Jurkat, Clone E6-1 (cell line): ENCODE results near the gene ABCC5.
"Not testable (repeated sequence)": the region's sequence is repeated elsewhere in the genome, so short reads cannot be mapped to it uniquely, and the experiment has no call there.

Experiments
- DNase-seq: peaks from one replicate; pipeline ENCODE4 v3.0.0-alpha.2; 2011; ENCODE audit warnings: low read depth, low spot score
- H3K4me3 ChIP-seq: 2 replicates; pipeline ENCODE4 v1.5.1; 2011; ENCODE audit warnings: mild to moderate bottlenecking, low read length, control low read depth, moderate library complexity

ABCC5 gene

DNA sequence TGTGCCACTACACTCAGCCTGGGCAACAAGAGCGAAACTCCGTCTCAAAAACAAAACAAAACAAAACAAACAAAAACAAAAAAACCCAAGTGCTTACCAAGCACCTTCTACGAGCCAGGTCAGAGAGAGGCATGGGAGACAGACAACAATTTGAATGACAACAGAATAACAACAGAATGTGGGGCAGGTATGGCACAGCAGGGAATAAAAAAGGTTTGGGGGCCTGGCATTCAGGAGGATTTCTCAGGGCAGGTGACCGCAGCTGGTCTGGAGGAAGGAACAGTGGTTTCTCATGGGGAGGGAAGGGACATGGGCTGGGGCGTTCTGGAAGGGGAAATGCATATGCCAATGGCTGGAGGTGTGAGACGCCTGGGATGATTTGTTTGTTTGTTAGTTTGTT, 110.5 kb downstream of the ABCC5 start:
- H3K4me3 ChIP-seq = no peak overlapping the region
- no peak for DNase-seq

DNA sequence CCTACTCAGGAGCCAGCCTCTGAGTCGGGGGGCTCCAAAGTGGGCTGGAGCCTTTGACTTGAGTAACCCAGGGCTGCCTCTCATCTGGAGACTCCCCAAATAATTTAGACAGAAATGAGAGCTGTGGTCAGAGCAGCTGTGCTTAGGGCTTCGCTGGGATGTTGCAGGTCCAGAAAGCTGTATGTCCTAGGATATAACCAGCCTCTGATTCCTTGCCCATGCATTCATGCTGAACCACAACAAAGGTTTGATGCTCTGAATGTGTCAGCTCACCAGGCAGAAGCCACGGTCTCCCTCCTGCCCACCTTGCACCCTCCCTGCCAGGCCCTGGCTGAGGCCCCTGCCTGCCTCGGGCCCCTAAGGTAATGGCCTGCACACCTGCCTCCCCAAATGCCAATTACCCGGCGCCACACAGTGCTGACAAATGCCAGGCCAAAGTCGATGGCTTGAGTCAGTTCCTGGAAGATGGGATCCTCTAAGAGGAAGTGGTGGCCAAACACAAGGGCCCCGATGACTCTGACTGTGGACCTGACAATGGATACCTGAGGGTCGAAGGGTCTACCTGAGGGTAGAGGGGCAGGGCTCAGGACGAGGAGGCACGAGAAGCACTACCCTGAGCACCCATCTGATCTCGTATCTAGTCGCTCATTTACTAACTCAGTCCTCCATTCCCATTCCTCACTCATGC, 111.3 kb downstream of the ABCC5 start:
- no peak overlapping the region for H3K4me3 ChIP-seq
- DNase-seq = no peak

DNA sequence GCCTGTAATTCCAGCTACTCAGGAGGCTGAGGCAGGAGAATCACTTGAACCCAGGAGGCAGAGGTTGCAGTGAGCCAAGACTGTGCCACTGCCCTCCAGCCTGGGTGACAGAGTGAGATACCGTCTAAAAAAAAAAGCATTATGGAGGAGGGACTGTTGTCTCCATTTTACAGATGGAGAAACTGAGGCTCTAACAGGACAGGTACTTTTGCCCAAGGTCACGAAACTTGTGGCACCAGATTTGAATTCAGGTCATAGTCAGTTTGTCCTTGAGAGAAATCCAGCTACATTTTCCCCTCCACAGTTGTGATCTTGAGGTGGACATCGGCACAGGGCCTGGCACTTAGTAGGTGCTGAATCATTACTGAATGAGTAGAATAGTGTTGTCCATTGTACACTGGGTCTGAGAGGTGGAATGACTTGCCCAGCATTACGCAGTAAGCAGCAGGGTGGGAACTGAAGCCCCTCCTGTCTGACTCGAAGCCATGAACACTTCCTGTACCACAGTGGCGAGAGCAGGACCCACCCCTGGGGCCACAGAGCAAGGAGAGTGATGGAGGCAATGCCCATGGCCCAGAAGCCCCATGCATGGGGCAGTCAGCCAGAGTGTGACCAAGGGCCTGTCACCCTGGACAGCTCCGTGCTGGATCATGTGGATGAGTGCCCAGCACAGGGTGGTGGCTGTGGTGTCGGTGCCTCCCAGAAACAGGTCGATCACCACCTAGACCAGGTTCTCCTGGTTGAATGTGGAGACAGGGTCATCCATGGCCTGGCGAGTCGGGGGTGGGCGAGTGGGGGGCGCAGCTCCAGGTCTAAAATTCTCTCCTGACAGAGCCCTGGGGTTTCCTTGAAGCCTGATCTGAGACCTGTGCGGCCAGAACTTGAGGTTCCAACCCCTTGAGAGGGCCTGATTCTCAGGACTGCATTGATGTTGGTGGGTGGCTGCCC, 112.6 kb downstream of the ABCC5 start:
- no peak for DNase-seq
- no peak overlapping the region for H3K4me3 ChIP-seq

DNA sequence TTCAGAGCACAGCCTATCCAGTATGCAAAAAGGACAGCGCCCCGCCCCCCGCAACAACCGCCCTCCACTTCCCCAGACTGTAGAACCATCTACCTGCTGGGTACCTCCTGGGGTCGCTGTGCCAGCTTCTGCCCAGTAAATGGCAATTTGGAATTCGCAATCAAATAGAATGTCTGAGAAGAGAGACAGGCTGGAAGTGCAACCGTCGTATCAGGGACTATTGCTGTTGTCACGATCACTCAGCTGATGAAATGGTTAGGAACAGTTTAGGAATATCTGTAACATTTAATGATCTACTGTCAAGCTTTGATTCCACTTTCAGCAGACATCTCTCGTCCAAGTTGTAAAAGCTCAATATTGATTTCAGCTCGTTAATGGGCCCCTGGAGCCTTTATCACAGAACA, 119.7 kb downstream of the ABCC5 start:
- DNase-seq = no peak
- H3K4me3 ChIP-seq = no peak overlapping the region

DNA sequence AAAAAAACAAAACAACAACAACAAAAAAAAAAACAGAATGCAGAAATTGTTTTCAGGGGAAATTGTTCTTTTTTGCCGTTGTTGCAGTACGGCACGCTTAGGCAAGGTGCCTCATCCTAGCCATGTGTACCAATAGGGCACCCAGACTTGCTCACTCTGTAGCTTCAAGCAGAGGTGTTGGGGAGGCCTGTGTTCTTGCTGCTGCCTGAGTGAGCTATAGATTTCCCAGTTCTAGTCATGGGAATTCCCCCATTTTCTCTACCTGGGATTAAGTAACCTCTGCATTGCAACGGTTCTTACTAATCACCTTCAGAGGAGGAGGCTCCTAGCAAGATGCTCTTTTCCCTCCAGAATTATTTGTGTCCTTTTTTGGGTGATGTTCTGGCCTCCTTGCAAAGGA, 120.1 kb downstream of the ABCC5 start:
- no peak overlapping the region for H3K4me3 ChIP-seq
- DNase-seq = no peak

DNA sequence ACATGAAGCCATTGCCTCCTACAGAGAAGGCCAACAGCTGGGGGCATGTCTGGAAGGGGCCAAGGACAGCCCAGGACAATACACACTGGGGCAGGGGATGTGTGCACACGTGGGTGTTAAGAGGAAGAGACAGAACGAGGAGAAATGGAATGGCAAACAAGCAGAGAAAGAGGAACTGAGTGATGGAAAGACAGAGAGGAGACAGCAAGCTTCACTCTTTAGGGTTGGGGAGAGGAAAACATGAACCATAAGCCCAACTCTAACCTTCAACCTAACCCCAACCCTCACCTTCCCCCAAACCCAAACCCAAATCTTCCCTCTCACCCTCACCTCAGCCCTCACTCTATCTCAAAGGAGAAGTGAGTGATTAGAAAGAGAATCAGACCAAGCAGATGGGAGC, 121.1 kb downstream of the ABCC5 start:
- DNase-seq = no peak
- no peak overlapping the region for H3K4me3 ChIP-seq

DNA sequence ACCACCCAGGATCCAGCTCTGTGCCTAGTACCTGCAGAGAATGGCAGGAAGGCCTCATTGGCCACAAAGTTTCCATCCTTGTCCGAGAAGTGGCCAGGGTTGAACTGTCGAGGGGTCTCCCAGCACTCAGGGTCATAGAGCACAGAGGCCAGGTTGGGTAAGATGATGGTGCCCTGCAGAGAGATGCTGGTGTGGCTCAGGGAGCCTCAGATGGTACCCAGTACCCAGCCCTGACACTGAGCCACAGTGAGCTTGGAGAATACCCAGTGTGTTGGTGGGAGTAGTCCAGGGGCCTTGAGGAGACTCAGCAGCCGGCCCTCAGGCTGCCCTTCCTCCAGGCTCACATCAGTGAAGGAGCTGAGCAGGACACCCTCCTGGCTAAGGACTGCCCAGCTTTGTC, 121.5 kb downstream of the ABCC5 start:
- H3K4me3 ChIP-seq = no peak overlapping the region
- no peak for DNase-seq

DNA sequence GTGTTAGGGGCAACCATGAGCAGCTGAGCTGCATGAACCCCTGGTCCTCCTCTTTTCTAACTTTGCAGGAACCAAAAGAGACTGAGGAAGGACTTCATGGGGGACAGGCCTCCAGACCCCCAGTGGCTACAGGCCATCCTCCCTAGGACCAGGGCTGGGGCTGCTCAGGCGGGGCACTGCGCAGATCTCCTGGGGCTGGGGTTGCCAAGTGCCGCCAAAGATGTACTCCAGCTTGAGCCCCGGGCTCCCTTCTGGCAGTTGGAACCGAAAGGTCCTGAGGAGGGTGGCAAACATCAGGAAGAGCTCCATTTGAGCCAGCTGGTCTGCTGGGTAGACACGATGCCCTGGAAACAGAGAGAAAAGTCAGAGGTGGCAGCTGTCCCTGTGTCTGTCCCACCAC, 121.9 kb downstream of the ABCC5 start:
- no peak overlapping the region for H3K4me3 ChIP-seq
- no peak for DNase-seq

DNA sequence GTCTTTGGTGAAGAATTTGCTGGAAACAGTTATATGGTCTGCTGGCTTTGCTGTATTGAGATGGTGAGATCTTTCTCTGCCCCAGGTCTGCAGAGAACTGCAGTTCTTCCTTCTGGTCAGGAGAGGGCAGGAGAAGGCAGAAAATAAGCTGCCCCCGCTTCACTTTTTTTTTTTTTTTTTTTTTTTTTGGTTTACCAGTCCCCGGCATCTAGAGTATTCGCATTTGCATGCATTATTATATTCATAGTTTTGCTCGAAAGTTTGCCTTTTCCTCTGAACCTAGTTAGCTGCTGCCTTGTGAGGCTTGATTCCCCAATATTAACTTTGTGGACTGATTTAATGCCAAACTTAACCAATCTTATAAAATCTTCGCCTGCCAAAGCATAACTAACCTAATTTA, 122.4 kb downstream of the ABCC5 start:
- DNase-seq = peak; percentile 62
- no peak overlapping the region for H3K4me3 ChIP-seq

DNA sequence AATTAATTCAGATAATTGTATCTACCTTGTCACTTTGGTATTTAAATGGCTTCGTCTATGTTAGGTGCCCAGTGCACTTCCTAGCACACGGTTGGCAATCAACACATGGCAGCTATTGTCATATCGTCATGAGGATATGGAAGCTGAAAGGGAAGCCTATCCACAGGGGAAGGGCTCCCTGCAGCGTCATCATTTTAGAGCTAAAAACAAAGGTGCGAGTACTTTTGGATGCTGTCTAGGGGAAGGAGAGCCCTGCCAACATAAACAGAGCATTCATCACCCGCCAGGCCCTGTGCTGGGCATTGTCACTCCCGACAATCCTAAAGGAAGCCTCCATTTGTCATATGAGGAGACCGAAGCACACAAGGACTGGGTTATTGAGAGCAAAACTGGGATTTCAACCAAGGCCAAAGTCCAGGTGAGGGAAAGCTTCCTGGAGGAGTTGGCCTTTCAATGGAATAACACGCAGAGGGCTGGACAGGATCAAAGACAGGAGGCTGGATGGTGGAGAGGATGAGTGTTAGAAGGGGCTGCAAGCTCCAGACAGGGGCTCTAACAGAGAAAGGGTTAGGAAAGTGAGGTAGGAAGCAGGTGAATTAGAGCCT, 125.0 kb downstream of the ABCC5 start:
- no peak for DNase-seq

DNA sequence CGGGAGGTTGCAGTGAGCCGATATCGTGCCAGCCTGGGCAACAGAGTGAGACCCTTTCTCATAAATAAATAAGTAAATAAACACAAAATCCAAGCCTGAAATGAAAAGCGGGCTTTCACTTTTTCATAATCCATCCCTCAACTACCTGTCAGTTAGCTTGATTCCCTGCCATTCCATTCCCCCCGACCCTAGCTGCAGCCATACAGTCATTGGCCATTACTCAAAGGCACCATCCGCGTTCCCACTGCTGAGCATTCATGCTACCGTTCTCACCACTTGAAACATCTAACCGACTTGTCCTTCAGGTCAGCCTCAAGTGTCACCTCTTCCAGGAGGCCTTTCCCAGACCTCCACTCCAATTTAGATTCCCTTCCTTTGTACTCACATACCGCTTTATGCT, 131.9 kb downstream of the ABCC5 start:
- H3K4me3 ChIP-seq = no peak overlapping the region
- DNase-seq = no peak

More for the DNA sequence above, 125.0 kb downstream of the ABCC5 start:
- H3K4me3 ChIP-seq = no peak overlapping the region

DNA sequence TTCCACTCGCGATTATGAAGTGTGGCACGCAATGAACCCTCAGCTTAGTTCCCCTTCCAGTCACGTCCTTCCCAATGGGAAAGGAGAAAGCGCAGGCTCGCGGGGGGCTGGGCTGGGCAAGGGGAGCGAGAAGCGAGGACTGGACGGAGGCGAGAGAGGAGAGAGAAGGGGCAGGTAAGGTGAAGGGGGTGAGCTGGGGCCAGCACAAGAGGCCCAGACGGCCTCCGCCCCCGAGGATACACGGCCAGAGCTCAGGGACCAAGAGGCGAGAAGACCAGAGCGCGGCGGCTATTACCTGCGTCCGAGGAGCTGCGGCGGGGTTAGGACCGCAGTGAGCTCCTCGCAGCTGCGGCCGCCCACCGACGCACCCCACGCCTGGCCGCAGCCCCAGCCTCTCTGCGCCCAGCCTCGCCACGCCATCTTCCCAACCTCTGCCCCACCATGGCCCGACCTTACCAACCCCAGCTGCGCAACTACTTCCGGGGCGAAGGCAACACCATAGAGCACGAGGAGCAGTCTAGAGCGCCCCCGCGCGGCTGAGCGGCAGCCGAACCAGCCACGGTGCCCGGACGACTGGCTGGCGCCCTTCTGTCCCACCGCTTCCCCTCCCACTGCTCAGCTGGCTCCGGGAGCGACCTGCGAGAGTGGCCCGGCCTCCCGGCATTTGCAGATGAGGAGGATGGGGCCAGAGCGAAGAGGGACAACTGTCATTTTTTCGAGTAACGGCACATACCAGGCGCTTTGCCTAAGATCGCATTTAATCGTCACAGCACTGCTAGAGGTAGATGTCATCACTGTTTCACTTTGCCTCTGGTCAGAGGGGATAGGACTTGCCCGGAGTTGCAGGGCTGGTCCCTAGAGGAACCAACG, 133.0 kb downstream of the ABCC5 start, which contains the start of gene PARL:
PARL (minus strand) TSS at position 454 of the 870 bp plus-strand sequence; CDS start at position 420, 34 bp downstream.
- DNase-seq = peak; percentile 88
- peak within 1 kb of the TSS; percentile 78 for H3K4me3 ChIP-seq

DNA sequence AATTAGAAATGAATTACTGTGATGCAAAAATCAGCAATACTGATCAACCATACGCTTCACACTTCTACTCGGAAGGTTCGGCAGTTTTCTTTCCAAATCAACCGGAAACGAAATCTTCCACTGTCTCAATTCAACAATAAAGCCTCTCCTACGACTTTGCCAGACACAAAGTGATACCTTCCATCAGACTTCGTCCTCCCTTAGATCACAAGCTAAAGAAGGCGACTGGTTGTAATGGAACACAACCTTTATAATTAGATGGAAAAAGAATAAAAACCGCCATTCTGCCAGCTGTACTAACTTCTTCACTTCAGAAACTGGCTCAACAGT, 133.6 kb downstream of the ABCC5 start:
- no peak for DNase-seq
- H3K4me3 ChIP-seq = peak overlapping the region; percentile 78

DNA sequence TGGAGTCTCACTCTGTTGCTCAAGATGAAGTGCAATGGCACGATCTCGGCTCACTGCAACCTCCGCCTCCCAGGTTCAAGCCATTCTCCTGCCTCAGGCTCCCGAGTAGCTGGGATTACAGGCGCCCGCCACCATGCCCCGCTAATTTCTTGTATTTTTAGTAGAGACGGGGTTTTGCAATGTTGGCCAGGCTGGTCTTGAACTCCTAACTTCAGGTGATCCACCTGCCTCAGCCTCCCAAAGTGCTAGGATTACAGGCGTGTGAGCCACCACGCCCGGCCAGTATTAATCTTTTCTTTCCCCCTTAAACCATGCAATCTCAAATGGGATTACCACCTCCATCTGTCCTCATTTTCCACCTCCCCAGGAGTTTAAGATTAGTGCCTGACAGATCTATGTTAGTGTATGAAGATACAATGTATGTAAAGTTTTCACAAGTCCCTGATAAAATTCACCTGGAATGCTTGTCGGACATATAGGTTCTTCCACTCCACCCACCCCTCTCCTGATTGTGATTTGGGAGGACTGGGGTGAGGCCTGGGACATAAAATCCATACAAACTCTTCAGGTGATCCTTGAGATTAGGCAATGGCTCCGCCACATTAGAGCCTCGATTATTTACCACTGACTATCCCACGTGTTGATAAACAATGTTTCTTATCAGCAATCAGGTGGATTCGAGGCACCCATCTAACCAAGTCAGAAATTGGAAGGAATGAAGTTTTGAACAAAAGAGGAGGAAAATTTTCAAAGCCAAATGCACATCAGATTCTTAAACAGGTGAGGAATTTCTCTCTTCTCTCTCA, 134.2 kb downstream of the ABCC5 start:
- no peak for DNase-seq
- H3K4me3 ChIP-seq = peak overlapping the region; percentile 78

DNA sequence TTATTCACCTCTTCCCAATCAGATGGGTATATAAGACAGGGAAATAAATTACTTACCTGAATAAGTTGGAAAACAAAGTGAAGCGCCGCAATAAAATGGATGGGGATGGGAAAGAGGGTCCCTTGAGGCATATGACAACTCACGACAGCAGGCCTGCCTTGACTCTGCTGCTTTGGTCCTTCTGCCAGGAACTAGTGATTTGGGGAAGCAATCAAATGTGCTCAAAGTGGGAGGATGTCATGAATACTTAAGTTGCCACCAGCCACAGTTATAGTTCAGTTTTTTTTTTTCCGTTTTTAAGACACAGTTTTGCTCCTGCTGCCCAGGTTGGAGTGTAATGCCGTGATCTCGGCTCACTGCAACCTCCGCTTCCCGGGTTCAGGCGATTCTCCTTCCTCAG, 137.6 kb downstream of the ABCC5 start:
- H3K4me3 ChIP-seq = no peak overlapping the region
- no peak for DNase-seq

DNA sequence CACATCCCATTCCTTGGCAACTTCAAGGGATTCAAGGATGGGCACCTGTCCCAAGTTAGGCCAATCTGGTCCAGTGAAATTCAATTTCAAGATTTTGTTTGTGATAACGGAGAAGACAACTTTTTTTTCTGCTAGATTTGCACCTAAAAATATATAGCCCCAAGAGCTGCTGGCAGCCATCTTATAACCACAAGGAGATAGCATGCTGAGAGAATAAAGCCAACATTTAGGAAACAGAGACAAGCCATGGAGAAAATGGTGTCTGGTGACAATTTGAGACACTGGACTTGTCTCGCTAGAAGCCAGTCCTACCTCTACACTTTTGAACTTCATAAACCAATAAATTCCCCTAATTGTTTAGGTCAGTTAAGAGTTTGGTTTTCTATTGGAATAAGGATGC, 138.4 kb downstream of the ABCC5 start:
- H3K4me3 ChIP-seq = no peak overlapping the region
- DNase-seq = no peak

DNA sequence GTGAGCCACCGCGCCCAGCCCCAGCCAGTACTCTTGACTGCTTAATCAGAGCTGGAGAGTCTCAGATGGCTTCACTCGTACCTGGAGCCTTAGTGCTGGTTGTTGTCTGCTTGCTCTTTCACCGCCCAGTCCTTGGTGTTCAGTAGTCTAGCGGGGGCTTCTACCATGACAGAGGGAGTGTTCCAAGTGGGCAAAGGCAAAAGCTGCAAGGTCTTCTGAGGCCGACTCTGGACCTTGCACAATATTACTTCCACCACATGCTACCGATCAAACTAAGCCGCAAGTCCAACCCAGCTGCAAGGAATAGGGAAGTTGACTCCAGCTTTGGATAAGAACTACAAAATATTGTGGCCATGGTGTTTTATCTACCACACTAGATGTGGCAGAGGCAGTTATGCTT, 139.6 kb downstream of the ABCC5 start:
- no peak overlapping the region for H3K4me3 ChIP-seq
- DNase-seq = no peak

DNA sequence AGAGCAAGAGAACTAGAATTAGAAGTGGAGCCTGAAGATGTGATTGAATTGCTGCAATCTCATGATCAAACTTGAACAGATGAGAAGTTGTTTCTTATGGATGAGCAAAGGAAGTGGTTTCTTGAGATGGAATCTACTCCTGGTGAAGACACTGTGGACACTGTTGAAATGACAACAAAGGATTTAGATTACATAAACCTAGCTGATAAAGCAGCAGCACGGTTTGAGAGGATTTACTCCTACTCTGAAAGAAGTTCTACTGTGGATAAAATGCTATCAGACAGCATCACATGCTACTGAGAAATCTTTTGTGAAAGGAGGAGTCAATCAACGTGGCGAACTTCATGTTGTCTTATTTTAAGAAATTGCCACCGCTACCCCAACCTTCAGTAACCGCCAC, 140.5 kb downstream of the ABCC5 start:
- not testable (repeated sequence) for H3K4me3 ChIP-seq
- DNase-seq = peak; percentile 26
